Uterus (tissue), 4 donors: ENCODE results near the gene ZNF749. TPM values are rescaled to one million over a fixed set of nuclear protein-coding genes. Genes with fewer than 3 reads are reported as not detected.

Experiments
- DNase-seq, 2 donors: peaks; one replicate each; pipeline ENCODE4 v3.0.0-alpha.2; 2019 to 2020
- H3K27ac ChIP-seq, 2 donors: fragments of 200-600 bp; sonication (generic); 1 replicate in 1 of 2; 2 replicates in 1 of 2; pipeline ENCODE4 v1.5.1; 2016 to 2018
- H3K27me3 ChIP-seq, 2 donors: fragments of 200-600 bp; sonication (generic); one replicate each; pipeline ENCODE4 v1.5.1; 2018 to 2019; ENCODE audit warnings: control low read depth in 1 of 2
- H3K36me3 ChIP-seq, 2 donors: fragments of 200-600 bp; sonication (generic); one replicate each; pipeline ENCODE4 v1.5.1; 2019; ENCODE audit warnings: control low read depth in 1 of 2
- H3K4me1 ChIP-seq, 2 donors: fragments of 200-600 bp; sonication (generic); one replicate each; pipeline ENCODE4 v1.5.1; 2018 to 2019; ENCODE audit warnings: control low read depth in 1 of 2
- H3K4me3 ChIP-seq, 2 donors: fragments of 200-600 bp; sonication (generic); 1 replicate in 1 of 2; 2 replicates in 1 of 2; pipeline ENCODE4 v1.5.1; 2018 to 2019; ENCODE audit warnings: mild to moderate bottlenecking in 1 of 2
- H3K9me3 ChIP-seq, 2 donors: fragments of 200-600 bp; sonication (generic); one replicate each; pipeline ENCODE4 v1.5.1; 2019; ENCODE audit warnings: control low read depth in 1 of 2
- CTCF ChIP-seq, 4 experiments: fragments of 200-600 bp in 2 of 4; fragments of 450-650 bp in 2 of 4; sonication (generic) in 2 of 4; IDR thresholded peaks; one replicate each; pipeline ENCODE4 v1.5.1; 2016 to 2019; ENCODE audit warnings: antibody characterized with exemption in 4 of 4, mild to moderate bottlenecking in 2 of 4, moderate library complexity in 1 of 4
- POLR2A ChIP-seq, 2 donors: fragments of 450-650 bp; IDR thresholded peaks; one replicate each; pipeline ENCODE4 v1.6.1; 2016; ENCODE audit warnings: antibody characterized with exemption in 2 of 2, mild to moderate bottlenecking in 1 of 2, moderate library complexity in 1 of 2
- intact Hi-C: fragments of 100-400 bp; cut with DNase I; formaldehyde crosslinking; loops from one replicate; pipeline ENCODE4 v1.15.1; 2023; ENCODE audit warnings: low total_unique reads
- total RNA-seq, 4 donors: library from RNA; depleted of rRNA in 3 of 4; stranded (reverse); fragments of >200 nt in 3 of 4; gene quantifications; one replicate each; pipeline versions ENCODE4 v1.1.0 to v1.2.4, GENCODE V29; 2014 to 2023
- donor health status: DM: yes; HTN: yes; CAD: no.

ZNF749 gene
- total RNA-seq, 4 donors from 2014 or later = 0.88 to 31.1 (median 11.6) TPM

GRCh38 chr19:57438925-57439324 lies 3.8 kb downstream of the ZNF749 start:
- H3K9me3 ChIP-seq = peaks cover 0 to 41% of the 10 kb centered on the region in 2 donors
- intact Hi-C loops = no loop called here
- TF ChIP-seq POLR2A (IDR thresholded peaks at IDR 0.05) (no peak), CTCF (IDR thresholded peaks at IDR 0.05) (no peak)

DNA sequence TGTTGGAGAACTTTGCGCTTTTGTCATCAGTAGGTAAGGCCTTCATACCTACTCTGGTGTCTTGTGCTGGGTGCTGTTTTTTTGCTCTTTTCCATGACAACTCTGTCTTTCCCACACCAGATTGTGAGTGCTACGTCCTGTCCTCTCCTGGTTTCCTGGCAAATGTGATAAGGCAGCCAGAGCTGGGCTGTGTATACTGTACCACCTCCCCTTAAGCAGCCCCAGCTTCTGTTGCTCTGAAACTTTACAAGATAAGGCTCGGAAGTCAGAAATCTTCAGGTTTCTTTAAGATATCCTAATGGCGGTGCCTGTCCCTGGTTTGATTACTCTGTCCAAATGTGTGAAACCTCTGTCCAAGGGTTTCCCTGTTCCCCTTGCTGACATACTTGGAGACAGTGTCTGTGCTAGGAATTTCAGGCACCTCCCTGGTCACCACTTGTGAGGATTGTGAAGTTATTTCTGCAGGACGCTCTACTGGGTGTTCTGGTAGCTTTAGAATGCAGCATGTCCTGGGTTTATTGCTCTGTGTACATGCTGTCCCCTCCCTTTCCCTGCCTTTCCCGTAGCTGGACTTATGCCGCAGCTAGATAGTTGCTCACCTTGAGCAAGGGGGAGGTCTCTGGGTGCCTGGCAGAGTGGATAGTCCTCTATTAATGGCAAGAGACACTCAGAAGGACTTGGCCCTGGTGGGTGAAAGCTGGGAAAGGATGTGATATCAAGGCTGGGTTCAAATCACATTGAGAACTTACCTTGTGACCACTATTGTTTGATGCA lies 7.0 kb downstream of the ZNF749 start:
- peaks cover 0 to 68% of the 10 kb centered on the region in 2 donors for H3K9me3 ChIP-seq
- TF ChIP-seq CTCF (IDR thresholded peaks at IDR 0.05) (no peak), POLR2A (IDR thresholded peaks at IDR 0.05) (no peak)
- intact Hi-C loops = no loop called here
- no peak overlapping the region for H3K27ac ChIP-seq
- DNase-seq = no peak
- H3K36me3 ChIP-seq = no peaks in the 10 kb centered on the region
- no peaks in the 10 kb centered on the region for H3K4me1 ChIP-seq
- H3K27me3 ChIP-seq = no peaks in the 10 kb centered on the region
- H3K4me3 ChIP-seq = no peak overlapping the region

More at GRCh38 chr19:57438925-57439324, 3.8 kb downstream of the ZNF749 start:
- Histone ChIP-seq H3K27me3 (no peaks in the 10 kb centered on the region), H3K36me3 (no peaks in the 10 kb centered on the region), H3K27ac (no peak overlapping the region), H3K4me1 (peaks cover 0 to 5% of the 10 kb centered on the region in 2 donors), H3K4me3 (no peak overlapping the region)
- DNase-seq = no peak

- Histone ChIP-seq H3K4me3 (no peak overlapping the region), H3K36me3 (no peaks in the 10 kb centered on the region), H3K27ac (no peak overlapping the region), H3K9me3 (peaks cover 0 to 70% of the 10 kb centered on the region in 2 donors), H3K4me1 (no peaks in the 10 kb centered on the region), H3K27me3 (no peaks in the 10 kb centered on the region)
- TF ChIP-seq POLR2A (IDR thresholded peaks at IDR 0.05) = no peak
- no peak for TF ChIP-seq CTCF (IDR thresholded peaks at IDR 0.05)
- DNase-seq = no peak
- intact Hi-C loops = no loop called here
These were observed 8.1 kb downstream of the ZNF749 start for GRCh38 chr19:57443121-57443696.

DNA sequence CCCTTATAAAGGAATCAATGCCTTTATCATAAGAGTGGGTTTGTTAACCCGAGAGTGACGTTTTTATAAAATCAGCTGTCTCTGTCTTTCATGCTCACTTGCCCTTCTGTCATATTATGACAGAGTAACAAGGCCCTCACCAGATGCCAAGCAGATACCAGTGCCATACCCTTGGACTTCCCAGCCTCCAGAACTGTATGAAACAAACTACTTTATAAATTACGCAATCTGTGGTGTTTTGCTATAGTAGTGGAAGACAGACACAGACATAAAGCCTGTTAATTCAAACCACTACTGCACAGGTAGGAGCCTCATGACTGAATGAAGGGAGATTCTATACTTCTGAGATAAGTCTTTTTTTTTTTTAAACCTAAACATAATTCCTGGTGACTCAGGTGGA lies 17.2 kb downstream of the ZNF749 start:
- H3K36me3 ChIP-seq = no peaks in the 10 kb centered on the region
- peaks cover 0 to 46% of the 10 kb centered on the region in 2 donors for H3K9me3 ChIP-seq
- H3K27me3 ChIP-seq = no peaks in the 10 kb centered on the region
- no peaks in the 10 kb centered on the region for H3K4me1 ChIP-seq
- H3K4me3 ChIP-seq = no peak overlapping the region
- TF ChIP-seq CTCF (IDR thresholded peaks at IDR 0.05) (no peak), POLR2A (IDR thresholded peaks at IDR 0.05) (no peak)
- DNase-seq = no peak
- intact Hi-C loops = no loop called here
- H3K27ac ChIP-seq = no peak overlapping the region

GRCh38 chr19:57465680-57466381 lies 30.7 kb downstream of the ZNF749 start:
- Histone ChIP-seq H3K9me3 (peaks cover 2 to 63% of the 10 kb centered on the region in 2 donors), H3K4me3 (no peak overlapping the region)
- TF ChIP-seq POLR2A (IDR thresholded peaks at IDR 0.05) (no peak), CTCF (IDR thresholded peaks at IDR 0.05) (no peak)

More at GRCh38 chr19:57465680-57466381, 30.7 kb downstream of the ZNF749 start:
- Histone ChIP-seq H3K27ac (no peak overlapping the region), H3K36me3 (no peaks in the 10 kb centered on the region), H3K27me3 (no peaks in the 10 kb centered on the region), H3K4me1 (no peaks in the 10 kb centered on the region)
- no peak for DNase-seq
- intact Hi-C loops = no loop called here
